ENCODE data around the gene CD200.

DNA sequence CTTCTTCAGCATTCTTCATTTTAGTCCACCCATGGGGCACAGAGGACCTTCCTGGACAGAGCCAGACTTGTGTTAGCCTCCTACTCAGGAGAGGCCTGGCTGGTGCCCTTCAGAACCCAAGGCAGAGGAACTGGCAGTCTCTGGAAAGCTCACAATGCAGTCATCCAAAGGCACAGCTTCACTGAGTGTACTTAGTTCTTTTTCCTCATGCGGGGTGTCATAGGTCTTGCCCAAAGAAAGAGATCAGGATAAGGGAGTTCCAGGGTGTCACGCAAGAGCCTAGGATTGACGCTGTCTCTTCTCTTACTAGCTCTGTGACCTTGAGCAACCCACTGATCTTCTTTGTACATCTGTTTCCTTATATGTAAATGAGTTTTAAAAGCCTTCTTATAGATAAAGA lies 58.7 kb downstream of the CD200 start:
- TF ChIP-seq, protein P1, sequence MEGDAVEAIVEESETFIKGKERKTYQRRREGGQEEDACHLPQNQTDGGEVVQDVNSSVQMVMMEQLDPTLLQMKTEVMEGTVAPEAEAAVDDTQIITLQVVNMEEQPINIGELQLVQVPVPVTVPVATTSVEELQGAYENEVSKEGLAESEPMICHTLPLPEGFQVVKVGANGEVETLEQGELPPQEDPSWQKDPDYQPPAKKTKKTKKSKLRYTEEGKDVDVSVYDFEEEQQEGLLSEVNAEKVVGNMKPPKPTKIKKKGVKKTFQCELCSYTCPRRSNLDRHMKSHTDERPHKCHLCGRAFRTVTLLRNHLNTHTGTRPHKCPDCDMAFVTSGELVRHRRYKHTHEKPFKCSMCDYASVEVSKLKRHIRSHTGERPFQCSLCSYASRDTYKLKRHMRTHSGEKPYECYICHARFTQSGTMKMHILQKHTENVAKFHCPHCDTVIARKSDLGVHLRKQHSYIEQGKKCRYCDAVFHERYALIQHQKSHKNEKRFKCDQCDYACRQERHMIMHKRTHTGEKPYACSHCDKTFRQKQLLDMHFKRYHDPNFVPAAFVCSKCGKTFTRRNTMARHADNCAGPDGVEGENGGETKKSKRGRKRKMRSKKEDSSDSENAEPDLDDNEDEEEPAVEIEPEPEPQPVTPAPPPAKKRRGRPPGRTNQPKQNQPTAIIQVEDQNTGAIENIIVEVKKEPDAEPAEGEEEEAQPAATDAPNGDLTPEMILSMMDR (IDR thresholded peaks at IDR 0.05): no peak
- TF ChIP-seq POLR2AphosphoS5 (IDR thresholded peaks at IDR 0.05): no peak
- no peak for TF ChIP-seq POLR2A (IDR thresholded peaks at IDR 0.05; ENCODE audit: low read depth)
- no peak for TF ChIP-seq EP300 (IDR thresholded peaks at IDR 0.05)

Data from esophagus muscularis mucosa (tissue), 4 donors.